Testis (tissue), 2 donors: ENCODE data around the gene TMEM52.

ENCODE experiments used
- CTCF ChIP-seq, 3 experiments: fragments of 450-650 bp in 2 of 3; fragments of 200-600 bp in 1 of 3; sonication (generic) in 1 of 3; IDR thresholded peaks; one replicate each; pipeline ENCODE4 v1.5.1; 2016 to 2019; ENCODE audit warnings: antibody characterized with exemption in 3 of 3, mild to moderate bottlenecking in 2 of 3, moderate library complexity in 1 of 3
- POLR2A ChIP-seq: fragments of 450-650 bp; IDR thresholded peaks from one replicate; pipeline ENCODE4 v1.6.1; 2017; ENCODE audit warnings: antibody characterized with exemption, mild to moderate bottlenecking, moderate library complexity

- TF ChIP-seq CTCF (IDR thresholded peaks at IDR 0.05) (no peak), POLR2A (no peak)
These were observed 37.0 kb upstream of the TMEM52 start for GRCh38 chr1:1956101-1956500.
